ENCODE measurements around the gene MIF. TPM values are rescaled to one million over a fixed set of nuclear protein-coding genes. Genes with fewer than 3 reads are reported as not detected.
"Not testable (repeated sequence)": the region's sequence is repeated elsewhere in the genome, so short reads cannot be mapped to it uniquely, and the experiment has no call there.

The MIF gene
- total RNA-seq, 1 donor from 2014 or later: 242 TPM

GRCh38 chr22:23901600-23901999 is 7.4 kb downstream of the MIF start:
- Histone ChIP-seq H3K9me3 (replicated peaks) (no peaks in the 10 kb centered on the region), H3K4me1 (peaks cover 17% of the 10 kb centered on the region), H3K27ac (replicated peaks) (no peak overlapping the region), H3K4me3 (no peak overlapping the region), H3K27me3 (ENCODE audit: low read depth) (no peaks in the 10 kb centered on the region), H3K36me3 (peaks cover 9% of the 10 kb centered on the region)
- no peak for TF ChIP-seq CTCF (IDR thresholded peaks at IDR 0.05; ENCODE audit: borderline replicate concordance)
- intact Hi-C loops (cut with micrococcal nuclease): no loop called here
- DNase-seq: no peak

GRCh38 chr22:23903328-23903971 is 9.3 kb downstream of the MIF start:
- intact Hi-C loops (cut with micrococcal nuclease): no loop called here
- no peaks in the 10 kb centered on the region for H3K9me3 ChIP-seq (replicated peaks)
- H3K27ac ChIP-seq (replicated peaks): no peak overlapping the region
- peaks cover 9% of the 10 kb centered on the region for H3K4me1 ChIP-seq
- TF ChIP-seq CTCF (IDR thresholded peaks at IDR 0.05; ENCODE audit: borderline replicate concordance): no peak
- no peak for DNase-seq
- H3K4me3 ChIP-seq: no peak overlapping the region
- H3K27me3 ChIP-seq (ENCODE audit: low read depth): no peaks in the 10 kb centered on the region
- no peaks in the 10 kb centered on the region for H3K36me3 ChIP-seq

GRCh38 chr22:23904573-23905254 is 10.5 kb downstream of the MIF start:
- H3K9me3 ChIP-seq (replicated peaks): no peaks in the 10 kb centered on the region
- H3K36me3 ChIP-seq: no peaks in the 10 kb centered on the region
- TF ChIP-seq CTCF (IDR thresholded peaks at IDR 0.05; ENCODE audit: borderline replicate concordance): no peak
- H3K27me3 ChIP-seq (ENCODE audit: low read depth): no peaks in the 10 kb centered on the region
- H3K27ac ChIP-seq (replicated peaks): peak overlapping the region; percentile 16
- peaks cover 15% of the 10 kb centered on the region for H3K4me1 ChIP-seq
- intact Hi-C loops (cut with micrococcal nuclease): no loop called here
- DNase-seq: peak; percentile 41
- H3K4me3 ChIP-seq: no peak overlapping the region

GRCh38 chr22:23906641-23907040 is 12.5 kb downstream of the MIF start:
- Histone ChIP-seq H3K4me3 (no peak overlapping the region), H3K27me3 (ENCODE audit: low read depth) (no peaks in the 10 kb centered on the region), H3K4me1 (peaks cover 15% of the 10 kb centered on the region), H3K27ac (replicated peaks) (no peak overlapping the region), H3K9me3 (replicated peaks) (no peaks in the 10 kb centered on the region), H3K36me3 (no peaks in the 10 kb centered on the region)
- TF ChIP-seq CTCF (IDR thresholded peaks at IDR 0.05; ENCODE audit: borderline replicate concordance): no peak
- intact Hi-C loops (cut with micrococcal nuclease): no loop called here
- no peak for DNase-seq

GRCh38 chr22:23907423-23907822 is 13.2 kb downstream of the MIF start:
- DNase-seq; H3K9me3 ChIP-seq (replicated peaks); H3K27me3 ChIP-seq (ENCODE audit: low read depth); intact Hi-C loops (cut with micrococcal nuclease); H3K27ac ChIP-seq (replicated peaks); H3K36me3 ChIP-seq; H3K4me3 ChIP-seq: not testable (repeated sequence)
- H3K4me1 ChIP-seq: peaks cover 15% of the 10 kb centered on the region

- Histone ChIP-seq H3K9me3 (replicated peaks) (no peaks in the 10 kb centered on the region), H3K36me3 (no peaks in the 10 kb centered on the region), H3K4me1 (peaks cover 23% of the 10 kb centered on the region), H3K4me3 (no peak overlapping the region), H3K27ac (replicated peaks) (no peak overlapping the region), H3K27me3 (ENCODE audit: low read depth) (no peaks in the 10 kb centered on the region)
- no peak for TF ChIP-seq CTCF (IDR thresholded peaks at IDR 0.05; ENCODE audit: borderline replicate concordance)
- intact Hi-C loops (cut with micrococcal nuclease): no loop called here
- no peak for DNase-seq
Measured at GRCh38 chr22:23908587-23909205, 14.5 kb downstream of the MIF start.

Data from left ventricle myocardium inferior (tissue), 1 donor.